ENCODE data around the gene ATAD5.
"Not testable (repeated sequence)": the region's sequence is repeated elsewhere in the genome, so short reads cannot be mapped to it uniquely, and the experiment has no call there.

Gene ATAD5

GRCh38 chr17:30930495-30930894 is 98.7 kb downstream of the ATAD5 start:
- Histone ChIP-seq H3K4me3 (ENCODE audit: low read depth in 1 of 2, low read length in 1 of 2) (no peak overlapping the region), H3K36me3 (no peaks in the 10 kb centered on the region), H3K27ac (no peak overlapping the region), H3K27me3 (peaks cover 5% of the 10 kb centered on the region), H3K4me1 (ENCODE audit: control insufficient read depth in 1 of 2, insufficient read depth in 1 of 2, low read depth in 1 of 2, low read length in 1 of 2) (no peaks in the 10 kb centered on the region), H3K9me3 (no peaks in the 10 kb centered on the region)
- TF ChIP-seq CTCF (IDR thresholded peaks at IDR 0.05): no peak

- H3K4me3 ChIP-seq (ENCODE audit: low read depth in 1 of 2, low read length in 1 of 2); H3K9me3 ChIP-seq; H3K27ac ChIP-seq; H3K27me3 ChIP-seq; H3K36me3 ChIP-seq; H3K4me1 ChIP-seq (ENCODE audit: control insufficient read depth in 1 of 2, insufficient read depth in 1 of 2, low read depth in 1 of 2, low read length in 1 of 2): not testable (repeated sequence)
These were observed 99.8 kb downstream of the ATAD5 start for GRCh38 chr17:30931582-30931981.

- H3K4me3 ChIP-seq (ENCODE audit: low read depth in 1 of 2, low read length in 1 of 2): no peak overlapping the region
- no peaks in the 10 kb centered on the region for H3K9me3 ChIP-seq
- H3K4me1 ChIP-seq (ENCODE audit: control insufficient read depth in 1 of 2, insufficient read depth in 1 of 2, low read depth in 1 of 2, low read length in 1 of 2): peaks cover 0 to 5% of the 10 kb centered on the region in 2 experiments
- no peaks in the 10 kb centered on the region for H3K36me3 ChIP-seq
- H3K27me3 ChIP-seq: no peaks in the 10 kb centered on the region
- TF ChIP-seq CTCF (IDR thresholded peaks at IDR 0.05): no peak
- H3K27ac ChIP-seq: no peak overlapping the region
These were observed 102.2 kb downstream of the ATAD5 start for GRCh38 chr17:30933966-30934365.

GRCh38 chr17:30939051-30939689 is 107.4 kb downstream of the ATAD5 start:
- H3K27me3 ChIP-seq: no peaks in the 10 kb centered on the region

GRCh38 chr17:30942308-30943079 is 110.7 kb downstream of the ATAD5 start:
- Histone ChIP-seq H3K4me3 (ENCODE audit: low read depth in 1 of 2, low read length in 1 of 2) (no peak overlapping the region), H3K27ac (no peak overlapping the region), H3K36me3 (no peaks in the 10 kb centered on the region), H3K9me3 (no peaks in the 10 kb centered on the region), H3K27me3 (no peaks in the 10 kb centered on the region), H3K4me1 (ENCODE audit: control insufficient read depth in 1 of 2, insufficient read depth in 1 of 2, low read depth in 1 of 2, low read length in 1 of 2) (peaks cover 0 to 2% of the 10 kb centered on the region in 2 experiments)
- TF ChIP-seq CTCF (IDR thresholded peaks at IDR 0.05): no peak

More at GRCh38 chr17:30939051-30939689, 107.4 kb downstream of the ATAD5 start:
- H3K4me3 ChIP-seq (ENCODE audit: low read depth in 1 of 2, low read length in 1 of 2): no peak overlapping the region
- TF ChIP-seq CTCF (IDR thresholded peaks at IDR 0.05): no peak
- no peak overlapping the region for H3K27ac ChIP-seq
- no peaks in the 10 kb centered on the region for H3K36me3 ChIP-seq
- no peaks in the 10 kb centered on the region for H3K9me3 ChIP-seq
- H3K4me1 ChIP-seq (ENCODE audit: control insufficient read depth in 1 of 2, insufficient read depth in 1 of 2, low read depth in 1 of 2, low read length in 1 of 2): peaks cover 0 to 5% of the 10 kb centered on the region in 2 experiments

All from neutrophil (primary cell).